SKM-1 treated with dmso at 0.1 percent for 144 hours (cell line): ENCODE results near the gene DCTN4.
A peak's percentile ranks its signal among the peaks of the same experiment; 100 is the strongest.

Experiments
- DNase-seq: peaks from one replicate; lab custom pipeline; 2025; ENCODE audit not compliant: unreplicated experiment; lab: John Stamatoyannopoulos, UW

Gene DCTN4

DNA sequence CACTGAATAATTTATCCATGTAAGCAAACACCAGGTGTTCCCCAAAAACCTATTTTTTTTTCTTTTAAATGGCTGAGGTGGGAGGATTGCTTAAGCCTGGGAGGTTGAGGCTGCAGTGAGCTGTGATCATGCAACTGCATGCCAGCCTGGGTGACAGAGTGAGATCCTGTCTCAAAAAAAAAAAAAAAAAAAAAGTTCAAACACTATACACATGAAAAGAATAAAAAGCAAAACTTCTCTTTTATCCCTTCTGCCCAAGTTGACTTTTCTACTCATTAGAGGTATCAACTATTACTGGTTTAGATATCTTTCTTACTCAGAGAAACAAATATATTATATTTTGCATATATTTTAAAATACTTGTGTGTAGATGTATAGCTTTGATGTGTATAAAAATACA, 17.8 kb downstream of the DCTN4 start:
- DNase-seq, result no peak

GRCh38 chr5:150738862-150739261, 20.0 kb downstream of the DCTN4 start:
- no peak for DNase-seq

- DNase-seq, result peak; percentile 87
Observed at GRCh38 chr5:150734579-150735384, 24.0 kb downstream of the DCTN4 start.

DNA sequence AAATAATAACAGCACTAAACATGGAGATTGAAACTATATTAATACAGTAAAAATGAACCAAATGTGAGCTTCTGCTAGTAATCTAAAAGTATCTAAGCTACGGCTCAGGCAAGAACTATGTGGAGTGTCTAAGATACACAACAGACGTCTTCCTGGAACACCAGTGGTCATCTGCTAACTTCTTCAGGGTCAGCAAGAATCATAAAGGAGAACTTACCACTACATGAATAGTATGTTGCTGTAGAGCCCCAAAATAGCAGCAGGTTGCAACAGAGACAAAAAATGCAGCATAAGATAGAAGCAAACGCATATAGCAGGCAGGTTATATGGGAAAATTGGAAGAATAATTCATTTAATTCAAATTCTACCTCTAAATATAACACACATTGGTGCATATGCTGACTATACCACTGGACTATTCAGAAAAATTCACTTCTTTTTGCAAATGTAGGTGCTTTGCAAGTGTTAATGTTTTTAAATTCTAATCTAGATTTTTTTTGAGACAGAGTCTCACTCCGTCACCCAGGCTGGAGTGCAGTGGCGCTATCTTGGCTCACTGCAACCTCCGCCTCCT, 27.1 kb downstream of the DCTN4 start:
- DNase-seq, result no peak

DNA sequence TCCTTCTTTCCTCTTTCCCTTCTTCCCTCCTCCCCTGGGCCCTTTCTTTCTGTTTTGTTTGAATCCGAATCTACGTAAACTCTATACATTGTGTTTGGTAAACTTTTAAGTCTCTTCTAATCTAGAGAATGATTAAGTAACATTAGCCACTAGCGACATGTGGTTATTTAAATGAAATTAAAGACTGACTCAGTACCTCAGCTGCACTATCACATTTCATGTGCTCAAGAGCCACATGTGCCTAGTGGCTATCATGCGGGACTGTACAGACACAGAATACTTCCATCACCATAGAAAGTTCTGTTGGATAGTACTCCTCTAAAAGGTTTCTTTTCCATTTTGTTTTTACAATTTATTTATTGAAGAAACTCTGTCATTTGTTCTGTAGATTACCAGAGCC, 29.0 kb downstream of the DCTN4 start:
- no peak for DNase-seq

DNA sequence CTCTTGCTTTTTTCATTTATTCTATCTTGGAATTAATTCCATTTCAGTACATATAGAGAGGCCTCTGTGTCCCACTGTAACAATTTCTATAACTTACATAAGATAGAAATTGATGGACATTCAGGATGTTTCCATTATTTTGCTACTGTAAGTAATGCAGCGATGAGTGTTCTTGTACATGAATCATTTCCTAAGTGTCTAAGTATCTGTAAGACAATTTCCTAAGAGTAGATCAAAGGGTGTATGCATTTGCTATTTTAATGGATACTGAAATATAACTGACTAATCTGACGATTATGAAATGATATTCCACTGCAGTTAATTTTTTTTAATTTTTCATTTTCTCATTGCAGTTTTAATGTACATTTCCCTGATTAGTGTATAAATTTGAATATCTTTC, 35.0 kb downstream of the DCTN4 start:
- no peak for DNase-seq

DNA sequence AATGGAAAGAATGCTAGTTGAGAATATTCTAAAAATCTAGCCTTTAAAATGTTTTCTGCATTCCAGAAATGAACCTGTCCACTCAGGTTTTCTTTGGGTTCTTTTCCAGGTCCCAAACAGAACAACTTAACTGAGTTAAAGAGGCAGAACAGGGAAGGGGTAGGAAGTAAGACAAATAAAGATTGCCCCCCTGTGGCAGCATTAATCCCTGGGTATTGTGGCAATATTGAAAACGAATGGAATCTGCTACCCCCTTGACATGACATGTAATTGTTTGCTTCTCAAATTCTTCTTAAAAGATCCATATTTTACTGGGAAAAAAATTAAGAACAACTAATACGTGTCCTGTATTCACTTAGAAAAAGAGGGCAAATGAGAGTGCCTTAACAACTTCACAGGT, 48.7 kb downstream of the DCTN4 start:
- DNase-seq, result no peak

GRCh38 chr5:150706776-150707390, 51.9 kb downstream of the DCTN4 start:
- no peak for DNase-seq

- DNase-seq, result peak; percentile 25
Observed at GRCh38 chr5:150703762-150704161, 55.1 kb downstream of the DCTN4 start.

- peak; percentile 85 for DNase-seq
Observed at GRCh38 chr5:150700594-150701377, 58.0 kb downstream of the DCTN4 start, which contains the start of gene RBM22. Gene RBM22 (minus strand): TSS chr5:150701062. CDS start chr5:150700985, 77 bp downstream.

DNA sequence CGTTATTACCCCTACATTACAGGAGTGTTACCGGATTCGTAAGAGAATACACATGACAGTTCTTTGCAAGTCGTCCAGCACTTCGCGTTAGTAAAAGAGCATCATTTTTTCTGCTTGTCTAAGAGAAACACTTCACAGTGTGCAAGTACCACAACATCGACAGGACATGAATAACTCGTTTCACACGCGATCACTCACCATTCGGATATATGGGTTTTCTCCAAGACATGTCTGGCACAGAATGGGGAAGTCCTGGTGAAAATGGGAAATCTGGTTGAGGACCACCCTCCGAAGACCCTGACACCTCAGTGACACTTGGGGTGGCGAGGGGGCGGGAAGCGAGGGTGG, 58.6 kb downstream of the DCTN4 start:
- peak; percentile 17 for DNase-seq

GRCh38 chr5:150694612-150695011, 64.2 kb downstream of the DCTN4 start:
- DNase-seq, result no peak

GRCh38 chr5:150692276-150692675, 66.5 kb downstream of the DCTN4 start:
- no peak for DNase-seq

GRCh38 chr5:150690760-150691159, 68.1 kb downstream of the DCTN4 start:
- DNase-seq, result no peak

GRCh38 chr5:150689120-150689519, 69.7 kb downstream of the DCTN4 start:
- no peak for DNase-seq

DNA sequence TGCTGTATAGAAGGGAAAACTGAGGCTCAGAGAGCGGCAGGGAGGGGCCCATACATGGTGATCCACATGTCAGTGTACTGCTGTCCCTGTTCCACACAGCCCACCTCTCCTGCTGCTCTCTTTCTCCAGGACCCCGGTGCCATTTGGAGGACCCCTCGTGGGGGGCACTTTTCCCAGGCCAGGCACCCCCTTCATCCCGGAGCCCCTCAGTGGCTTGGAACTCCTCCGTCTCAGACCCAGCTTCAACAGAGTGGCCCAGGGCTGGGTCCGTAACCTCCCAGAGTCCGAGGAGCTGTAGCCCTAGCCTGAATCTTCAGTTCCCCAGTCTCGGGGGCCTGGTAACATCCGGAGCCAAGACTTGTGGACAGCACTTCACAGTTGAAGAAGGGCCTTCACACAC, 82.2 kb downstream of the DCTN4 start:
- DNase-seq, result no peak

DNA sequence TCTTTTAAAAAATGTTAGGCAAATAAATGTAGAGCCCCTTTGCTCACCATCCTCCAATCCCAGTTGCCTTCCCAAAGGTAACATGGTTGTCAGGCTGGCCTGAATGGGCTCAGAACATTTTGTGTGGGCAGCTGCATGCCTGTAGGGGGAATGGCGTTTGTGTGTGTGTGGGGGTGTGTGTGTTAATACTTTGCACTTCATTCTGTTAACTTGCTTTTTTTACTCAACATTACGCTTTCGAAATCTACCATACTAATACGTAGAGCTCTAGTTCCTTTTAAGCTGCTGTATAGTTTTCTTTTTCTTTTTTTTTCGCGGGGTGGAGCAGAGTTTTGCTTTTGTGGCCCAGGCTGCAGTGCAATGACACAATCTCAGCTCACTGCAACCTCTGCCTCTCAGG, 83.7 kb downstream of the DCTN4 start:
- peak; percentile 35 for DNase-seq

DNA sequence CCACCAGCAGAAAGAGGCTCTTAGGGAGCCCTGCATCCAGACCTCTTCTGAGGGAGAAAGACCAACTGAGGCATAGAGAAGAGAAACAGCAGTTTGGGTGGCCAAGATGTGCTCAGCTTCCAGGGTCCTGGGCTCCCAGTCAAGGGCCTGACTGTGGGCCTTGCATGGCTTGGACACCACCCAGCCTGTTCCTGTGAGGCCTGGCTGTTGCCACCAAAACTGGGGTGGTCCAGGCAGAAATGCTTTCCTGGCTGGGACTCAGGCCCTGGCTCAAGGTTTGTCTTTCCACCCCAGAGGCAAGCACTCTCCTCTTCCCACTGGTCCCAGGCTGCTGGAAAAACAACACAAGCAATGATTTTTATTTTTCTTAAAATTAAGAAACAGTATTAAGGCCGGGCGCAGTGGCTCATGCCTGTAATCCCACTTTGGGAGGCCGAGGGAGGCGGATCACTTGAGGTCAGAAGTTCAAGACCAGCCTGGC, 84.4 kb downstream of the DCTN4 start:
- DNase-seq, result no peak

DNA sequence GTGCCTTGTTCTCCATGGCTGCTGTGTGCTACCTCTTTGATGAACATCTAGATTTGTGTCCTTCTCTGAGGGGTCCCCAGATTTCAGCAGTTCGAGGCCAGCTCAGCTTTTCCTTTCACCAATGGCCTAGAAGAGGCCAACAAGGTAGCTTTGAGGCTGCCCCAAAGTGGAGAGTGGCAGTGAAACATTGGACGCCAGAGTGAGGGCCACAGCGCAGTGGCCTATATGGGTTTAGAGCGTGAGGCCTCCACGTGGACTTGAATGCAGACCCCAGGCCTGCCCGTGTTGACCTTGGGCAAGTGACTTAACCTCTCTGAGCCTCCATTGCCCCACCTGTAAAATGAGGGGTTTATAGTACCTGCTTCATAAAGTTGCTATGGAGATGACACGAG, 85.9 kb downstream of the DCTN4 start:
- DNase-seq, result no peak

DNA sequence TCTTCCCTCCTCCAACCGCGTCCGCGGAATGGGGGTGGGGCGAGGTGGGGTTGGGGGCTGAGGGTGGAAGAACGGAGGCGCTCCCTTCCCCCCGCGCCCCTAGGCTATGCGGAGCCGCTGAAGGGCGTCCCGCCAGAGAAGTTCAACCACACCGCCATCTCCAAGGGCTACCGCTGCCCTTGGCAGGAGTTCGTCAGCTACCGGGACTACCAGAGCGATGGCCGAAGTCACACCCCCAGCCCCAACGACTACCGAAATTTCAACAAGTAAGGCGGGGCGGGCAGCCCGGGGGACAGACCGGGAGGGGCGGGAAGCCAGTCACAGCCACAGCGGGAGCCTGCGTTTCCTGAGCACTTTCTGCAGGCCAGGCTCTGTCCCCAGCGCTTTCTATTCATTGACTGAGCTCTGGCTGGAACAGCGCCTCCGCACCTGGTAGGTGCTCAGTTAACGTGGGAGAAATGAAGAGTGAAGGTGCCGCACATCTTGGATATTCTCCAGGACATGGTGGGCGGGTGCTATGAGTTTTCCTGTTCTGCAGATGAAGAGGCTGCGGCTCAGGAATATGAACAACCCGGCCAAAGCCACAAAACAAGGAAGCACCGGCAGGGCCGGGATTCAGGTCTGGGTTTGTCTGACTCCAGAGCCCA, 86.5 kb downstream of the DCTN4 start:
- DNase-seq, result peak; percentile 6
